K562 (cell line): ENCODE results near the gene CASP7. TPM values are rescaled to one million over a fixed set of nuclear protein-coding genes. Genes with fewer than 3 reads are reported as not detected.

Experiments
- ATAC-seq: fragments of 200-7000 bp; cut with Tn5 transposase; 3 replicates; pipeline ENCODE4 v1.9.1; 2020; ENCODE audit warnings: moderate library complexity
- BruUV-seq: library from RNA; stranded (reverse); fragments of 400-500 nt; replicated peaks from 2 replicates; lab custom pipeline; 2021; lab: Mats Ljungman, UMichigan
- CTCF ChIA-PET: fragments of 300-600 bp; formaldehyde crosslinking; extraction: SDS; loops from one replicate; lab custom pipeline; 2021; ENCODE audit warnings: low intra/inter-chr PET ratio; lab: Yijun Ruan, JAX
- POLR2A ChIA-PET: fragments of 300-600, 350-650 bp; sonication (Branson Sonifier 250); formaldehyde crosslinking; extraction: SDS; loops from one replicate; lab custom pipeline; 2021; ENCODE audit warnings: antibody characterized with exemption, inconsistent platforms; lab: Yijun Ruan, JAX
- DNase-seq, 4 experiments: peaks; one replicate each; pipeline versions ENCODE4 v3.0.0 to v3.0.0-alpha.2; 2011 to 2018; ENCODE audit warnings: low spot score in 3 of 4, mixed read lengths in 3 of 4; ENCODE audit errors: extremely low read depth in 1 of 4
- FAIRE-seq: peaks from 2 replicates; lab custom pipeline; 2011; peaks lifted over from hg19 to GRCh38; lab: Jason Lieb, UNC
- H2AFZ ChIP-seq: 2 replicates; pipeline ENCODE4 v1.6.0; 2011; ENCODE audit warnings: low read depth, low read length, control low read depth, inconsistent platforms
- H3K27ac ChIP-seq: fragments of 200-600 bp; 3 replicates; pipeline ENCODE4 v1.8.0; 2011; ENCODE audit warnings: low read depth, mild to moderate bottlenecking, control low read depth, inconsistent platforms, low read length, moderate library complexity, mixed read lengths; ENCODE audit errors: extremely low read depth
- H3K27me3 ChIP-seq, 2 experiments: fragments of 300-600 bp in 1 of 2; 2 replicates in 1 of 2; 3 replicates in 1 of 2; pipeline versions ENCODE4 v1.6.0 to v1.8.0; 2011; ENCODE audit warnings: inconsistent platforms in 2 of 2, low read length in 2 of 2, mild to moderate bottlenecking in 1 of 2, mixed read lengths in 1 of 2, moderate library complexity in 1 of 2; ENCODE audit not compliant: control insufficient read depth in 2 of 2, insufficient read depth in 2 of 2
- H3K36me3 ChIP-seq: fragments of 300-600 bp; 3 replicates; pipeline ENCODE4 v1.8.0; 2011; ENCODE audit warnings: mild to moderate bottlenecking, low read length, inconsistent platforms; ENCODE audit not compliant: control insufficient read depth, insufficient read depth
- H3K4me1 ChIP-seq, 2 experiments: fragments of 200-600 bp in 1 of 2; replicated peaks in 1 of 2; 2 replicates in 1 of 2; 3 replicates in 1 of 2; pipeline versions ENCODE4 v1.5.1 to v1.8.0; 2011; ENCODE audit warnings: inconsistent platforms in 2 of 2, low read length in 2 of 2, mild to moderate bottlenecking in 1 of 2, mixed read lengths in 1 of 2, moderate library complexity in 1 of 2; ENCODE audit not compliant: control insufficient read depth in 2 of 2, insufficient read depth in 2 of 2
- H3K4me2 ChIP-seq: 2 replicates; pipeline ENCODE4 v1.6.1; 2011; ENCODE audit warnings: low read length, control low read depth, inconsistent platforms, mixed read lengths; ENCODE audit not compliant: insufficient read depth
- H3K4me3 ChIP-seq: fragments of 200-600 bp; sonication (generic), shearing (Covaris generic); 2 replicates; pipeline ENCODE4 v1.5.1; 2016; ENCODE audit warnings: control low read depth, inconsistent platforms
- H3K79me2 ChIP-seq: fragments of 200-600 bp; 3 replicates; pipeline ENCODE4 v1.8.0; 2011; ENCODE audit warnings: low read length, inconsistent platforms; ENCODE audit not compliant: control insufficient read depth, insufficient read depth
- H3K9ac ChIP-seq, 2 experiments: 2 replicates each; pipeline versions ENCODE4 v1.6.0 to v1.6.1; 2011; ENCODE audit warnings: low read depth in 2 of 2, low read length in 2 of 2, control low read depth in 1 of 2, inconsistent platforms in 1 of 2, mild to moderate bottlenecking in 1 of 2, mixed read lengths in 1 of 2; ENCODE audit not compliant: insufficient read depth in 1 of 2
- H3K9me1 ChIP-seq: one replicate; pipeline ENCODE4 v1.6.0; 2011; ENCODE audit warnings: inconsistent platforms, mild to moderate bottlenecking, low read length, moderate library complexity; ENCODE audit not compliant: control insufficient read depth, insufficient read depth
- H3K9me3 ChIP-seq: replicated peaks from 2 replicates; pipeline ENCODE4 v1.5.1; 2011; ENCODE audit warnings: low read depth, low read length, inconsistent platforms; ENCODE audit not compliant: control insufficient read depth, insufficient read depth
- H4K20me1 ChIP-seq: replicated peaks from 2 replicates; pipeline ENCODE4 v1.6.1; 2011; ENCODE audit warnings: low read length, inconsistent platforms, mixed read lengths; ENCODE audit not compliant: control insufficient read depth, insufficient read depth
- HDAC8 ChIP-seq: fragments of 450-650 bp; IDR thresholded peaks from 2 replicates; pipeline ENCODE4 v1.6.1; 2016; ENCODE audit warnings: mild to moderate bottlenecking, missing genetic modification characterization, moderate library complexity, missing compliant biosample characterization
- PHF20 ChIP-seq: fragments of 450-650 bp; IDR thresholded peaks from 2 replicates; pipeline ENCODE4 v1.6.1; 2018; ENCODE audit not compliant: partially characterized antibody
- SP2 ChIP-seq: IDR thresholded peaks from 2 replicates; pipeline ENCODE4 v1.6.1; 2011; ENCODE audit warnings: mild to moderate bottlenecking, low read depth, low read length, moderate library complexity; ENCODE audit not compliant: poor library complexity, severe bottlenecking; ENCODE audit errors: extremely low read depth
- WGBS: fragments of 100-300 bp; shearing (Covaris generic); methylation state at CpG from one replicate; pipeline ENCODE4 v1.1.6; 2016; ENCODE audit warnings: low coverage, mixed read lengths; ENCODE audit not compliant: insufficient coverage; ENCODE audit errors: missing lambda C conversion rate; 5-methylcytosine and 5-hydroxymethylcytosine counted together
- in situ Hi-C: fragments of 300-500 bp; cut with MboI; formaldehyde crosslinking; loops from 4 replicates; pipeline ENCODE4 v1.15.0; 2018; ENCODE audit warnings: inconsistent platforms, mixed read lengths
- intact Hi-C: fragments of 100-400 bp; cut with micrococcal nuclease; formaldehyde crosslinking; loops from 2 replicates; pipeline ENCODE4 v1.14.2; 2022
- polyA plus RNA-seq, 8 experiments: library from polyadenylated mRNA; depleted of rRNA in 4 of 8; stranded (reverse) in 5 of 8; unstranded in 3 of 8; fragments of >200 nt; fragmentation: Nextera tagmentation in 2 of 8; fragmentation: Illumina TruSeq in 1 of 8; extraction: Ambion mirVana in 2 of 8; extraction: Trizol in 1 of 8; gene quantifications; 2 replicates each; pipeline versions ENCODE4 v1.2.1 to v1.2.3, GENCODE V29; 2011 to 2014; ENCODE audit warnings: inconsistent platforms in 1 of 8, missing spikeins in 1 of 8
- total RNA-seq, 7 experiments: library from RNA; depleted of rRNA in 6 of 7; stranded (reverse); fragments of >200 nt in 6 of 7; fragmentation: Illumina TruSeq in 2 of 7; extraction: Trizol in 2 of 7; gene quantifications; 2 replicates each; pipeline versions ENCODE4 v1.2.1 to v1.2.3, GENCODE V29; 2011 to 2021; ENCODE audit warnings: low replicate concordance in 1 of 7
- TF ChIP-seq, protein P1 (sequence below): fragments of 450-650 bp; formaldehyde crosslinking; IDR thresholded peaks from 2 replicates; pipeline ENCODE4 v1.4.0; 2020; ENCODE audit warnings: mild to moderate bottlenecking, moderate library complexity
- TF ChIP-seq, protein P2 (sequence below): fragments of 250-450 bp; sonication (Bioruptor Pico); IDR thresholded peaks from 2 replicates; pipeline ENCODE4 v1.9.0; 2021; ENCODE audit warnings: mild to moderate bottlenecking, inconsistent platforms

CASP7 gene
- total and polyA plus RNA-seq, 9 of the 15 experiments (the other 6 are each of a cell fraction or from before 2014, with no cell fraction given): 2.2 to 23.3 (median 9.0) TPM

DNA sequence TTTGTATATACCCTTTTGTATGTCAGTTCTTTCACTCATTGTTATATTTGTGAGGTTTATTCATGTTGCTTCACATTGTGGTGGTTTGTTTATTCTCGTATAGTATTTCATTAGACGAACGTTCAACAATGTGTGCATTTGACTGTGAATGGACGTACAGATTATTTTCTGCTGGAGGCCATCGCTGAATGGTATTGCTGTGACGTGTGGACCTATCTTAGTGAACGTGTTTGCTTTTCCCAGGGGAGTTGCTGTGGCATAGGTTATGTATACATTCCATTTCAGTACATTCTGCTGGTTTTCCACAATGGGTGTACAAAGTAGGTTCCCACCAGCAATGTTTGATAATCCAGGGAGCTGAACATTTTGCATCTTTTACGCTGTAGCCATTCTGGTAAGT, 40.7 kb downstream of the CASP7 start:
- ATAC-seq (no peak), DNase-seq (no peak)
- H3K27ac ChIP-seq: no peak overlapping the region
- no peaks in the 10 kb centered on the region; a peak in 1 of 5 replicates for H3K4me1 ChIP-seq
- H4K20me1 ChIP-seq: no peaks in the 10 kb centered on the region
- H3K9me1 ChIP-seq: no peaks in the 10 kb centered on the region
- H3K27me3 ChIP-seq: no peaks in the 10 kb centered on the region; a peak in 2 of 5 replicates
- H3K9me3 ChIP-seq: no peaks in the 10 kb centered on the region
- no peaks in the 10 kb centered on the region for H3K79me2 ChIP-seq
- H2AFZ ChIP-seq: peak overlapping the region; percentile 14; the same call in 1 of the 2 replicates
- ChIA-PET CTCF (no interaction called here), POLR2A (no interaction called here)
- BruUV-seq: no TSS peak
- 0 out of 2 replicates have a peak overlapping the region, but pooled peaks have one; percentile 3 for H3K4me2 ChIP-seq
- in situ Hi-C loops: no loop called here
- TF ChIP-seq PHF20 (no peak), SP2 (no peak), HDAC8 (tag) (no peak)
- TF ChIP-seq, protein P1, sequence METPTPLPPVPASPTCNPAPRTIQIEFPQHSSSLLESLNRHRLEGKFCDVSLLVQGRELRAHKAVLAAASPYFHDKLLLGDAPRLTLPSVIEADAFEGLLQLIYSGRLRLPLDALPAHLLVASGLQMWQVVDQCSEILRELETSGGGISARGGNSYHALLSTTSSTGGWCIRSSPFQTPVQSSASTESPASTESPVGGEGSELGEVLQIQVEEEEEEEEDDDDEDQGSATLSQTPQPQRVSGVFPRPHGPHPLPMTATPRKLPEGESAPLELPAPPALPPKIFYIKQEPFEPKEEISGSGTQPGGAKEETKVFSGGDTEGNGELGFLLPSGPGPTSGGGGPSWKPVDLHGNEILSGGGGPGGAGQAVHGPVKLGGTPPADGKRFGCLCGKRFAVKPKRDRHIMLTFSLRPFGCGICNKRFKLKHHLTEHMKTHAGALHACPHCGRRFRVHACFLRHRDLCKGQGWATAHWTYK (CRISPR knock-in tag): no peak
- TF ChIP-seq, protein P2, sequence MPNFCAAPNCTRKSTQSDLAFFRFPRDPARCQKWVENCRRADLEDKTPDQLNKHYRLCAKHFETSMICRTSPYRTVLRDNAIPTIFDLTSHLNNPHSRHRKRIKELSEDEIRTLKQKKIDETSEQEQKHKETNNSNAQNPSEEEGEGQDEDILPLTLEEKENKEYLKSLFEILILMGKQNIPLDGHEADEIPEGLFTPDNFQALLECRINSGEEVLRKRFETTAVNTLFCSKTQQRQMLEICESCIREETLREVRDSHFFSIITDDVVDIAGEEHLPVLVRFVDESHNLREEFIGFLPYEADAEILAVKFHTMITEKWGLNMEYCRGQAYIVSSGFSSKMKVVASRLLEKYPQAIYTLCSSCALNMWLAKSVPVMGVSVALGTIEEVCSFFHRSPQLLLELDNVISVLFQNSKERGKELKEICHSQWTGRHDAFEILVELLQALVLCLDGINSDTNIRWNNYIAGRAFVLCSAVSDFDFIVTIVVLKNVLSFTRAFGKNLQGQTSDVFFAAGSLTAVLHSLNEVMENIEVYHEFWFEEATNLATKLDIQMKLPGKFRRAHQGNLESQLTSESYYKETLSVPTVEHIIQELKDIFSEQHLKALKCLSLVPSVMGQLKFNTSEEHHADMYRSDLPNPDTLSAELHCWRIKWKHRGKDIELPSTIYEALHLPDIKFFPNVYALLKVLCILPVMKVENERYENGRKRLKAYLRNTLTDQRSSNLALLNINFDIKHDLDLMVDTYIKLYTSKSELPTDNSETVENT (CRISPR knock-in tag): no peak
- TF ChIP-seq, all 486 proteins: peak for 0
- 0 out of 3 replicates have a peak, but pooled peaks cover 8% of the 10 kb centered on the region for H3K36me3 ChIP-seq
- H3K9ac ChIP-seq: no peak overlapping the region
- WGBS: 34% methylated on average over 8 of the region's 8 CpGs
- H3K4me3 ChIP-seq: no peak overlapping the region
- intact Hi-C loops: no loop called here
- no peak for FAIRE-seq
